RCC 7860 (cell line): ENCODE results near the gene DNTT.
A peak's percentile ranks its signal among the peaks of the same experiment; 100 is the strongest.

Experiments
- DNase-seq: peaks from one replicate; pipeline ENCODE4 v3.0.0-alpha.2; 2015; ENCODE audit warnings: low spot score
- FAIRE-seq: peaks from 2 replicates; lab custom pipeline; 2012; peaks lifted over from hg19 to GRCh38; lab: Jason Lieb, UNC

Gene DNTT

GRCh38 chr10:96339956-96340904, 36.0 kb downstream of the DNTT start:
- DNase-seq (peak; percentile 20), FAIRE-seq (no peak)

GRCh38 chr10:96341219-96342182, 37.3 kb downstream of the DNTT start:
- FAIRE-seq, result no peak
- no peak for DNase-seq

GRCh38 chr10:96342402-96342801, 38.2 kb downstream of the DNTT start:
- DNase-seq (no peak), FAIRE-seq (no peak)

- FAIRE-seq, result no peak
Observed at GRCh38 chr10:96344178-96344577, 39.9 kb downstream of the DNTT start.

GRCh38 chr10:96345222-96345621, 41.0 kb downstream of the DNTT start:
- DNase-seq, result no peak
- FAIRE-seq, result no peak

More at GRCh38 chr10:96344178-96344577, 39.9 kb downstream of the DNTT start:
- no peak for DNase-seq

- no peak for FAIRE-seq
- no peak for DNase-seq
Observed at GRCh38 chr10:96346295-96346694, 42.1 kb downstream of the DNTT start.

GRCh38 chr10:96352027-96352426, 47.8 kb downstream of the DNTT start:
- no peak for FAIRE-seq
- DNase-seq, result no peak

GRCh38 chr10:96352582-96352981, 48.3 kb downstream of the DNTT start:
- no peak for DNase-seq
- FAIRE-seq, result no peak

- DNase-seq (no peak), FAIRE-seq (no peak)
Observed at GRCh38 chr10:96357038-96357620, 52.9 kb downstream of the DNTT start.

GRCh38 chr10:96358851-96359540, 54.8 kb downstream of the DNTT start, which contains the start of gene OPALIN:
Gene OPALIN (minus strand): TSS chr10:96359002. CDS start chr10:96358896, 106 bp downstream.
- no peak for FAIRE-seq
- DNase-seq, result no peak

- FAIRE-seq (no peak), DNase-seq (no peak)
Observed at GRCh38 chr10:96359616-96360015, 55.4 kb downstream of the DNTT start.

- FAIRE-seq, result no peak
Observed at GRCh38 chr10:96360331-96360730, 56.1 kb downstream of the DNTT start.

GRCh38 chr10:96360766-96361165, 56.5 kb downstream of the DNTT start:
- FAIRE-seq, result no peak
- DNase-seq, result no peak

More at GRCh38 chr10:96360331-96360730, 56.1 kb downstream of the DNTT start:
- no peak for DNase-seq

- no peak for FAIRE-seq
- no peak for DNase-seq
Observed at GRCh38 chr10:96365571-96365970, 61.3 kb downstream of the DNTT start.

- DNase-seq (no peak), FAIRE-seq (no peak)
Observed at GRCh38 chr10:96366508-96366907, 62.3 kb downstream of the DNTT start.

- FAIRE-seq, result no peak
- no peak for DNase-seq
Observed at GRCh38 chr10:96367470-96367869, 63.2 kb downstream of the DNTT start.

- FAIRE-seq (no peak), DNase-seq (no peak)
Observed at GRCh38 chr10:96368971-96369370, 64.7 kb downstream of the DNTT start.

GRCh38 chr10:96369890-96370583, 65.8 kb downstream of the DNTT start:
- peak; percentile 41 for FAIRE-seq
- DNase-seq, result peak; percentile 80

- DNase-seq (peak; percentile 57), FAIRE-seq (peak; percentile 10)
Observed at GRCh38 chr10:96370584-96371157, 66.4 kb downstream of the DNTT start.
